Measurements from ENCODE around the gene CDX2.

DNA sequence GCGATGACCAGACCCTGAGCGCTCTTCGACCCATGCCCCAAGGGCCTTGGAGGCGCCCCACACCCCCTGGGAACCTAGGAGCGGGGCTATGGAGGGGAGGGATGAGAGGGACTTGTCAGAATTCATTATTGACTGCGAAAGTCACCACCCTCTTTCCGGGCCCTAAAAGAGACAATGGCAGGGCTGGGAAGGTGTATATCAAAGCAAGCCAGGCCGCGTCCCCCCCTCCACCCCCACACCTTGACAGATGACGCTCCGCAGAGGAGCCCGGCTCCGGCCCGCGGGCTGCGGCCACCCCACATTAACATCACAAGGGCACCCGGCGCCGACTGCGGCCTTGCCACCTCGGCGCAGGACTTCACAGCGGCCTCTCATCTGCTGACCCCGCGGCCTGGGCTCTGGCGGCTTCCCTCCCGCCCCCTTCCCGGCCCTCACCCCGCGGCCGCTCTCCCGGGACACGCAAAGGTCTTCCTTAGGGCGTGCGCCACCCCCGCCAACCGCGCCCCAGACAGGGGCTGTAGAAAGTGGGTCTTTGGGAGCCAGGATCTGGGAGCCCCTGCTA, 2.4 kb downstream of the CDX2 start:
- no peak for TF ChIP-seq CTCF (IDR thresholded peaks at IDR 0.05)
- TF ChIP-seq, protein P1, sequence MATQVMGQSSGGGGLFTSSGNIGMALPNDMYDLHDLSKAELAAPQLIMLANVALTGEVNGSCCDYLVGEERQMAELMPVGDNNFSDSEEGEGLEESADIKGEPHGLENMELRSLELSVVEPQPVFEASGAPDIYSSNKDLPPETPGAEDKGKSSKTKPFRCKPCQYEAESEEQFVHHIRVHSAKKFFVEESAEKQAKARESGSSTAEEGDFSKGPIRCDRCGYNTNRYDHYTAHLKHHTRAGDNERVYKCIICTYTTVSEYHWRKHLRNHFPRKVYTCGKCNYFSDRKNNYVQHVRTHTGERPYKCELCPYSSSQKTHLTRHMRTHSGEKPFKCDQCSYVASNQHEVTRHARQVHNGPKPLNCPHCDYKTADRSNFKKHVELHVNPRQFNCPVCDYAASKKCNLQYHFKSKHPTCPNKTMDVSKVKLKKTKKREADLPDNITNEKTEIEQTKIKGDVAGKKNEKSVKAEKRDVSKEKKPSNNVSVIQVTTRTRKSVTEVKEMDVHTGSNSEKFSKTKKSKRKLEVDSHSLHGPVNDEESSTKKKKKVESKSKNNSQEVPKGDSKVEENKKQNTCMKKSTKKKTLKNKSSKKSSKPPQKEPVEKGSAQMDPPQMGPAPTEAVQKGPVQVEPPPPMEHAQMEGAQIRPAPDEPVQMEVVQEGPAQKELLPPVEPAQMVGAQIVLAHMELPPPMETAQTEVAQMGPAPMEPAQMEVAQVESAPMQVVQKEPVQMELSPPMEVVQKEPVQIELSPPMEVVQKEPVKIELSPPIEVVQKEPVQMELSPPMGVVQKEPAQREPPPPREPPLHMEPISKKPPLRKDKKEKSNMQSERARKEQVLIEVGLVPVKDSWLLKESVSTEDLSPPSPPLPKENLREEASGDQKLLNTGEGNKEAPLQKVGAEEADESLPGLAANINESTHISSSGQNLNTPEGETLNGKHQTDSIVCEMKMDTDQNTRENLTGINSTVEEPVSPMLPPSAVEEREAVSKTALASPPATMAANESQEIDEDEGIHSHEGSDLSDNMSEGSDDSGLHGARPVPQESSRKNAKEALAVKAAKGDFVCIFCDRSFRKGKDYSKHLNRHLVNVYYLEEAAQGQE (IDR thresholded peaks at IDR 0.05; ENCODE audit: insufficient read depth in 1 of 2, low read depth in 2 of 2, low read length in 1 of 2) = no peak
